Fibroblast of lung (primary cell): ENCODE results near the gene ZNF609. TPM values are rescaled to one million over a fixed set of nuclear protein-coding genes. Genes with fewer than 3 reads are reported as not detected.

Experiments used
- DNase-seq, 2 donors: peaks; one replicate each; pipeline versions ENCODE4 v3.0.0 to v3.0.0-alpha.2; 2010; ENCODE audit warnings: low read depth in 2 of 2
- H2AFZ ChIP-seq: 2 replicates; pipeline ENCODE4 v1.5.1; 2012; ENCODE audit warnings: low read length, control low read depth, inconsistent platforms
- H3K27ac ChIP-seq: 2 replicates; pipeline ENCODE4 v1.5.1; 2011; ENCODE audit warnings: low read length, control low read depth; ENCODE audit not compliant: insufficient read depth
- H3K27me3 ChIP-seq: 2 replicates; pipeline ENCODE4 v1.5.1; 2011; ENCODE audit warnings: mild to moderate bottlenecking, low read length; ENCODE audit not compliant: control insufficient read depth, insufficient read depth
- H3K36me3 ChIP-seq: 2 replicates; pipeline ENCODE4 v1.5.1; 2011; ENCODE audit warnings: low read length; ENCODE audit not compliant: control insufficient read depth, insufficient read depth
- H3K4me1 ChIP-seq: 2 replicates; pipeline ENCODE4 v1.5.1; 2011; ENCODE audit warnings: low read length; ENCODE audit not compliant: control insufficient read depth, insufficient read depth; ENCODE audit errors: extremely low read depth
- H3K4me2 ChIP-seq: 2 replicates; pipeline ENCODE4 v1.5.1; 2011; ENCODE audit warnings: low read length, control low read depth; ENCODE audit not compliant: insufficient read depth; ENCODE audit errors: extremely low read depth
- H3K4me3 ChIP-seq, 4 experiments: fragments of 200-600 bp in 1 of 4; sonication (generic) in 1 of 4; replicated peaks in 1 of 4; 2 replicates each; pipeline ENCODE4 v1.5.1; 2011 to 2016; ENCODE audit warnings: low read length in 4 of 4, low read depth in 3 of 4, mild to moderate bottlenecking in 3 of 4, control low read depth in 2 of 4, inconsistent platforms in 1 of 4, mixed read lengths in 1 of 4; ENCODE audit not compliant: insufficient read depth in 1 of 4; ENCODE audit errors: control extremely low read depth in 1 of 4
- H3K79me2 ChIP-seq: 2 replicates; pipeline ENCODE4 v1.5.1; 2012; ENCODE audit warnings: mild to moderate bottlenecking, low read length, inconsistent platforms; ENCODE audit not compliant: control insufficient read depth, insufficient read depth
- H3K9ac ChIP-seq: 2 replicates; pipeline ENCODE4 v1.5.1; 2011; ENCODE audit warnings: mild to moderate bottlenecking, low read length, control low read depth; ENCODE audit not compliant: insufficient read depth
- H3K9me3 ChIP-seq: 2 replicates; pipeline ENCODE4 v1.5.1; 2012; ENCODE audit warnings: low read depth, low read length; ENCODE audit not compliant: control insufficient read depth, insufficient read depth
- H4K20me1 ChIP-seq: 2 replicates; pipeline ENCODE4 v1.5.1; 2011; ENCODE audit warnings: low read length; ENCODE audit not compliant: control insufficient read depth, insufficient read depth; ENCODE audit errors: extremely low read depth
- CTCF ChIP-seq, 2 donors: IDR thresholded peaks in 1 of 2; conservative IDR thresholded peaks in 1 of 2; 1 replicate in 1 of 2; 2 replicates in 1 of 2; pipeline ENCODE4 v1.5.1; 2011 to 2012; ENCODE audit warnings: low read length in 2 of 2, control low read depth in 1 of 2, inconsistent platforms in 1 of 2, low read depth in 1 of 2, mild to moderate bottlenecking in 1 of 2
- EZH2 ChIP-seq: IDR thresholded peaks from 2 replicates; pipeline ENCODE4 v1.5.1; 2012; ENCODE audit warnings: low read length, control low read depth, mild to moderate bottlenecking; ENCODE audit errors: missing control alignments
- polyA plus RNA-seq, 2 donors: library from polyadenylated mRNA; depleted of rRNA in 1 of 2; stranded (reverse) in 1 of 2; unstranded in 1 of 2; fragments of >200 nt; gene quantifications; 2 replicates each; pipeline ENCODE4 v1.2.1, GENCODE V29; 2011 to 2012; ENCODE audit warnings: missing spikeins in 1 of 2
- total RNA-seq: library from RNA; depleted of rRNA; stranded (reverse); fragments of >200 nt; gene quantifications from 2 replicates; pipeline ENCODE4 v1.2.1, GENCODE V29; 2014

Gene ZNF609
- total and polyA plus RNA-seq, 2 donors (not counting 1 experiment from before 2014, with no cell fraction given), result 10.8 to 14.7 TPM

GRCh38 chr15:64429448-64429847 is 30.9 kb upstream of the ZNF609 start:
- Histone ChIP-seq H3K9ac (no peak overlapping the region), H3K4me1 (peaks cover 4% of the 10 kb centered on the region), H3K4me3 (no peak overlapping the region), H3K36me3 (no peaks in the 10 kb centered on the region), H3K4me2 (no peak overlapping the region), H3K27me3 (no peaks in the 10 kb centered on the region), H3K9me3 (no peaks in the 10 kb centered on the region), H2AFZ (no peak overlapping the region), H3K79me2 (no peaks in the 10 kb centered on the region), H3K27ac (no peak overlapping the region), H4K20me1 (no peaks in the 10 kb centered on the region)
- DNase-seq, result no peak
- TF ChIP-seq CTCF (conservative IDR thresholded peaks at IDR 0.05 in 1 of 2, IDR thresholded peaks at IDR 0.05 in 1 of 2; ENCODE audit: low read depth in 1 of 2, low read length in 2 of 2) (no peak), EZH2 (no peak)

- H2AFZ ChIP-seq, result no peak overlapping the region
- no peaks in the 10 kb centered on the region for H3K36me3 ChIP-seq
- no peaks in the 10 kb centered on the region for H3K79me2 ChIP-seq
- peak; percentile 94 to 97 for DNase-seq
- no peak overlapping the region for H3K9ac ChIP-seq
- no peaks in the 10 kb centered on the region for H4K20me1 ChIP-seq
- no peaks in the 10 kb centered on the region for H3K27me3 ChIP-seq
- H3K4me1 ChIP-seq, result peaks cover 4% of the 10 kb centered on the region
- H3K27ac ChIP-seq, result peak overlapping the region; percentile 39
- TF ChIP-seq CTCF (conservative IDR thresholded peaks at IDR 0.05 in 1 of 2, IDR thresholded peaks at IDR 0.05 in 1 of 2; ENCODE audit: low read depth in 1 of 2, low read length in 2 of 2) (no peak), EZH2 (no peak)
- H3K4me3 ChIP-seq, result no peak overlapping the region
- H3K9me3 ChIP-seq, result no peaks in the 10 kb centered on the region
- H3K4me2 ChIP-seq, result no peak overlapping the region
These were observed 30.2 kb upstream of the ZNF609 start for GRCh38 chr15:64430000-64430735.

- no peak overlapping the region for H3K4me2 ChIP-seq
- no peaks in the 10 kb centered on the region for H3K27me3 ChIP-seq
- H3K9ac ChIP-seq, result no peak overlapping the region
- H3K4me3 ChIP-seq, result no peak overlapping the region
- H4K20me1 ChIP-seq, result no peaks in the 10 kb centered on the region
- no peak overlapping the region for H2AFZ ChIP-seq
- no peak overlapping the region for H3K27ac ChIP-seq
- H3K9me3 ChIP-seq, result no peaks in the 10 kb centered on the region
- DNase-seq, result no peak
- H3K36me3 ChIP-seq, result no peaks in the 10 kb centered on the region
- H3K4me1 ChIP-seq, result no peaks in the 10 kb centered on the region
- H3K79me2 ChIP-seq, result no peaks in the 10 kb centered on the region
- no peak for TF ChIP-seq EZH2
- no peak for TF ChIP-seq CTCF (conservative IDR thresholded peaks at IDR 0.05 in 1 of 2, IDR thresholded peaks at IDR 0.05 in 1 of 2; ENCODE audit: low read depth in 1 of 2, low read length in 2 of 2)
These were observed 22.4 kb upstream of the ZNF609 start for GRCh38 chr15:64437982-64438381.
